Heart left ventricle (tissue), 13 donors: ENCODE measurements around the gene STARD3.

Experiments
- CTCF ChIP-seq, 12 donors: fragments of 200-600 bp; sonication (generic) in 4 of 12; IDR thresholded peaks; one replicate each; pipeline versions ENCODE4 v1.5.0 to v1.8.0; 2018 to 2022; ENCODE audit warnings: antibody characterized with exemption in 12 of 12, mild to moderate bottlenecking in 5 of 12
- POLR2A ChIP-seq, 2 donors: fragments of 450-650 bp; IDR thresholded peaks; one replicate each; pipeline ENCODE4 v1.6.1; 2017; ENCODE audit warnings: antibody characterized with exemption in 2 of 2, mild to moderate bottlenecking in 2 of 2, moderate library complexity in 2 of 2
- donor health status: ischemic (EF 13 %, LVEDD 7.1; RV severe dilation, severe dysfunction).
- donor health status: DM: no; HTN: yes; CAD: no.
- donor health status: DM: no; HTN: no; CAD: no.
- donor health status: ischemic (EF 25% LVEDD 6.9; RV normal size, moderate dysfunction).
- donor health status: ischemic (EF 25% LVEDD 5.7; RV mildly dilated, moderate dysfunction).
- donor health status: ischemic (EF 35%, LVEDD 5.7; RV mildly dilated, moderate dysfunction).
- donor health status: nonischemic (EF 11% LVEDD 7.7; RV severe dilation, severe dysfunction).
- donor health status: DM: yes; HTN: yes; CAD: no.
- donor health status: PGD.
- donor health status: ischemic (EF 29% LVEDD 5.4; RV normal size, mild dysfunction).
- donor health status: nonischemic (EF 23%, LVEDD 6.1; RV moderate dilation, normal function).

GRCh38 chr17:39624313-39624712 lies 12.6 kb upstream of the STARD3 start:
- TF ChIP-seq CTCF (IDR thresholded peaks at IDR 0.05) (no peak), POLR2A (IDR thresholded peaks at IDR 0.05) (no peak)
